Measurements from ENCODE around the gene CDK6.

DNA sequence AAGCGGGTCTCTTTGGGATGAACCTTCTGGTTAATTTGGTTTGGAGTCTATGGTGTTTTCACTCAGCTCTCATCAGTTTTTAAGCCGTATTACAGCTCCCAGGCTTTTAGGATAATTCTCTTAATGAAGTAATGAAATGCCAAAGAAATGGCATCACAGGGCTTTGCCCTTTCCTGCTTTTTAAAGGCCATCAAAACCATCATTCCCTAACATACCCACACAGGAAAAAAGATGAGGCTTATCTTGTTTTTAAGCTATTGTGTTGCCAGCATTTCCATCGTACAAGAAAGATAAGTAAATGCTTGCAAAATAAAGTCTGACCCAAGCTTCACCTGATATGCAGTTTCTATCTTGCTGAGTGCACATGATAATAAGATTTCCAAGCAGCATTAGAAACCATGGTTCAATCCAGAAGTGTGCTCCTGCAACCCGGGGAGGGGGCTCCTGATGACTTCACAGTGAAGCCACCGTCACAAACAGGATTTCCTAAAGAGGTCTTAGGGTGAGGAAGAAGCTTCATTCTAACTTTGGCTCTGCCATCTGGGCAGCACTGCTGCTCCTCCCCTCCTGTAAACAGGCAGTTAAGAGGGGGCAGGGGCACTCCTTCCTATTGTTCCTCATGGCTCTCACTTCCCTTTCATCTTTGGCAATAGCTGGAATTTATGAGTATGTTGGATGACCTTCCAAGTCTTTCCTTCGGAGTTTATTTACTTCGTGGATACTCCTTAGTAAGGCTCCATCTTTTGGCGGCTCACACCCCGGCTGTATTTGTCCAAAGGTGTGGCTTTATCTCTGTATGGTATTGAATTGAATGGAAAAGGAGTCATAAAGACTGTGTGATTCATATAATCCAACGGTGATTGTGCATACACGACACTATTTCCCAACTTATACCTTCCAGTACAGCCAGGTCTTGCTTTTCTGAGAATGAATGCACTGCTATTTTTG is 191.0 kb downstream of the CDK6 start:
- TF ChIP-seq POLR2A (IDR thresholded peaks at IDR 0.05; ENCODE audit: low read depth), result no peak
- TF ChIP-seq, protein P1, sequence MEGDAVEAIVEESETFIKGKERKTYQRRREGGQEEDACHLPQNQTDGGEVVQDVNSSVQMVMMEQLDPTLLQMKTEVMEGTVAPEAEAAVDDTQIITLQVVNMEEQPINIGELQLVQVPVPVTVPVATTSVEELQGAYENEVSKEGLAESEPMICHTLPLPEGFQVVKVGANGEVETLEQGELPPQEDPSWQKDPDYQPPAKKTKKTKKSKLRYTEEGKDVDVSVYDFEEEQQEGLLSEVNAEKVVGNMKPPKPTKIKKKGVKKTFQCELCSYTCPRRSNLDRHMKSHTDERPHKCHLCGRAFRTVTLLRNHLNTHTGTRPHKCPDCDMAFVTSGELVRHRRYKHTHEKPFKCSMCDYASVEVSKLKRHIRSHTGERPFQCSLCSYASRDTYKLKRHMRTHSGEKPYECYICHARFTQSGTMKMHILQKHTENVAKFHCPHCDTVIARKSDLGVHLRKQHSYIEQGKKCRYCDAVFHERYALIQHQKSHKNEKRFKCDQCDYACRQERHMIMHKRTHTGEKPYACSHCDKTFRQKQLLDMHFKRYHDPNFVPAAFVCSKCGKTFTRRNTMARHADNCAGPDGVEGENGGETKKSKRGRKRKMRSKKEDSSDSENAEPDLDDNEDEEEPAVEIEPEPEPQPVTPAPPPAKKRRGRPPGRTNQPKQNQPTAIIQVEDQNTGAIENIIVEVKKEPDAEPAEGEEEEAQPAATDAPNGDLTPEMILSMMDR (IDR thresholded peaks at IDR 0.05), result no peak
